GM13977 (cell line): ENCODE results near the gene TTBK2.

Source experiments
- DNase-seq: peaks from one replicate; pipeline ENCODE4 v3.0.0; 2012; ENCODE audit warnings: low spot score
- in situ Hi-C: fragments of 300-500 bp; cut with MboI; formaldehyde crosslinking; loops from one replicate; pipeline ENCODE4 v1.12.0; 2022; ENCODE audit warnings: low sequenced_read_pairs, low pct_unique_long_range_greater_than_20kb, mixed read lengths, inconsistent platforms; ENCODE audit not compliant: unreplicated experiment
- TF ChIP-seq, protein P1 (sequence below): IDR thresholded peaks from 2 replicates; pipeline ENCODE4 v1.5.1; 2012; ENCODE audit warnings: mild to moderate bottlenecking, control low read depth; ENCODE audit not compliant: insufficient read depth; ENCODE audit errors: extremely low read depth, missing control alignments

The TTBK2 gene

DNA sequence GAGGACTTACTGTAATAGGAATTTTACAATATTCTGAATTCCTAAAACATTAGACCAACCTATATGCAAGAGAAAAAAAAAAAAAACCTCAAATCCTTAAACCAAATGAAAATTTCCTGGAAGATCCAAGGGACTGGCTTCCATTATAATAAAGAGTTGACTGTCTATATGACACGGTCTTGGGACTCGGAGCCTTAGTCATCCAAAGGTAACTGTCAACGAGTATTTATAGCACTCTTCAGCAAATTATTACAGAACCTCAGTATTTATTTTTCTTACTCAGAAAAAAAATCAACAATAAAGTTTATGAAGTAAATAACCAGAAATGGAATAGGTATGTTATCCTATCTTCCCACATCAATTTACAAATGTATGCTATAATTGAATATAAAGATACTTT lies 66.0 kb downstream of the TTBK2 start:
- in situ Hi-C loops = no loop called here
- TF ChIP-seq, protein P1, sequence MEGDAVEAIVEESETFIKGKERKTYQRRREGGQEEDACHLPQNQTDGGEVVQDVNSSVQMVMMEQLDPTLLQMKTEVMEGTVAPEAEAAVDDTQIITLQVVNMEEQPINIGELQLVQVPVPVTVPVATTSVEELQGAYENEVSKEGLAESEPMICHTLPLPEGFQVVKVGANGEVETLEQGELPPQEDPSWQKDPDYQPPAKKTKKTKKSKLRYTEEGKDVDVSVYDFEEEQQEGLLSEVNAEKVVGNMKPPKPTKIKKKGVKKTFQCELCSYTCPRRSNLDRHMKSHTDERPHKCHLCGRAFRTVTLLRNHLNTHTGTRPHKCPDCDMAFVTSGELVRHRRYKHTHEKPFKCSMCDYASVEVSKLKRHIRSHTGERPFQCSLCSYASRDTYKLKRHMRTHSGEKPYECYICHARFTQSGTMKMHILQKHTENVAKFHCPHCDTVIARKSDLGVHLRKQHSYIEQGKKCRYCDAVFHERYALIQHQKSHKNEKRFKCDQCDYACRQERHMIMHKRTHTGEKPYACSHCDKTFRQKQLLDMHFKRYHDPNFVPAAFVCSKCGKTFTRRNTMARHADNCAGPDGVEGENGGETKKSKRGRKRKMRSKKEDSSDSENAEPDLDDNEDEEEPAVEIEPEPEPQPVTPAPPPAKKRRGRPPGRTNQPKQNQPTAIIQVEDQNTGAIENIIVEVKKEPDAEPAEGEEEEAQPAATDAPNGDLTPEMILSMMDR = no peak
- DNase-seq = no peak

DNA sequence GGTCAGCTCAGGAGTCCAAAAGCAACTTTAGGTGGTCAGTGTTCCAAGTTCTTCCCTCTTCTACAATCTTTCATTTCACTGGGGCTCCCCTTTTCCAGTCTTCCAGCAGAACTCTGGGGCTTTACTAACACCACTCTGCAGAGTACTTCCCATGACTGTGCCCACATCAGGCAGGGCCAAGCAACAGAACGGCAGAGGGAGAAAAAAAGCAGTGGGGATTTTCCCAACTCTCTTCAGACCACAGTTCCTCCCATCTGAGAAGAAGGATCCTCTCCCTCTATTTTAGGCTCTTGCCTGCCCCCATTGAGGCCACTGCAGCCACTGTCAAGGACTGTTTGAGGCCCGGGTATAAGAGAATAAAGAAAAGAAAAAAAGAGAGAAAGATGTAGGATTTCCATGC lies 70.7 kb downstream of the TTBK2 start:
- TF ChIP-seq, protein P1 = no peak
- in situ Hi-C loops = no loop called here
- no peak for DNase-seq

DNA sequence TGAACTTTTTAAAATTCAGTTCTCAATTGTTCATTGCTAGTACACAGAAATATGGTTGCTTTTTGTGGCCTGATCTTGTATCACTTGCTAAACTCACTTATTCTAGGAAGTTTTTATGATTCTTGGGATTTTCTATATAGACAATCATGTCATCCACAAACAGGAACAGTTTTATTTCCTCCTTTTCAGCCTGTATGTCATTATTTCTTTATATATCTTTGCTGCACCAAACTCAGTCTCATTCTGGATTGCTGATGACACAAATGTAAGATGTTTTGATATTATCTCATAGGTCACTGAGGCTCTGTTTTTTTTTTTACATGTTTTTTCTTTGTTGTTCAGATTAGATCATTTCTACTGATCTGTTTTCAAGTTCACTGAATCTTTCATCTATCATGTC lies 71.7 kb downstream of the TTBK2 start:
- TF ChIP-seq, protein P1 = no peak
- in situ Hi-C loops = no loop called here

DNA sequence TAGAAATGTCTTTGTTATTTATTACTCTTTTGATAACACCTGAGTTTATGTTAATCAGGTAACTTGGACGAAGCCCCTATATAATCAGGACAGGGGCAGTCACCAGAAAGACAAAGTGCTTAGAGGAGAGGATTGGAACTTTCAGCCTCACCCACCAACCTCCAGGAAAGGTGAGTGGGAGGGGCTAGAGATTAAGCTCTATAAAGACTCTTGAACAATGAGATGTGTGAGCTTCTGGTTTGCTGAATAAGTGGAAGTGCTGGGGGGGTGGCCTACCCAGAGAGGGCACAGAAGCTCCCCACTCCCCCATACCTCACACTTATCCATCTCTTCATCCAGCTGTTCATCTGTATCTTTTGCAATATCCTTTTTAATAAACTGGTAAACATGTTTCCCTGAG lies 73.9 kb downstream of the TTBK2 start:
- TF ChIP-seq, protein P1 = no peak
- in situ Hi-C loops = no loop called here
- DNase-seq = no peak

More for the DNA sequence above, 71.7 kb downstream of the TTBK2 start:
- DNase-seq = no peak

DNA sequence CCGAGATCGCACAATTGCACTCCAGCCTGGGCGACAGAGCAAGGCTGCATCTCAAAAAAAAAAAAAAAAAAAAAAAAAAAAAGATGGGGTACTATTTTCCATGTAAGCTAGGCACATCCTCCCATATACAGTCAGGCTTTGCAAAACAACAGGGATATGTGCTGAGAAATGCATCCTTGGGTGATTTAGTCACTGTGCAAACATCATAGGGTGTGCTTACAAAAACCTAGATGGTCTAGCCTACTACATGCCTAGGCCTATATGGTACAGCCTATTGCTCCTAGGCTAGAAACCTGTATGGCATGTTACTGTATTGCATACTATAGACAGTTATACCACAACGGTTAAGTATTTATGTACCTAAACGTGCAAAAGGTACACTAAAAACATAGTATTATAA lies 75.0 kb downstream of the TTBK2 start:
- in situ Hi-C loops = no loop called here
- TF ChIP-seq, protein P1 = no peak
- DNase-seq = no peak

DNA sequence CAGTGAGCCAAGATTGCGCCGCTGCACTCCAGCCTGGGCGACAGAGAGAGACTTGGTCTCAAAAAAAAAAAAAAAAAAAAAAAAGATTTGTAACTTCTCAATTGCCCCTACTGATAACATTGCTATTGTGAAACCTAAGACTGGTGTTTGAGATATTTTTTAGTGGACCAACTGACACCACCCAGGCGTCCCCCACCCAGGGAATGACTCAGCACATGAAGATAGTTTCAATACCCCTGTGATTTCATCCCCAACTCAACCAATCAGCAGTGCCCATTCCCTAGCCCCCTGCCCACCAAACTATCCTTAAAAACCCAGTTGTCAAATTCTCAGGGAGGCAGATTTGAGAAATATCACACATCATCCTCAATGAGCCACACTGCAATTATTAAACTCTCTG lies 76.9 kb downstream of the TTBK2 start:
- TF ChIP-seq, protein P1 = no peak
- no peak for DNase-seq
- in situ Hi-C loops = no loop called here

DNA sequence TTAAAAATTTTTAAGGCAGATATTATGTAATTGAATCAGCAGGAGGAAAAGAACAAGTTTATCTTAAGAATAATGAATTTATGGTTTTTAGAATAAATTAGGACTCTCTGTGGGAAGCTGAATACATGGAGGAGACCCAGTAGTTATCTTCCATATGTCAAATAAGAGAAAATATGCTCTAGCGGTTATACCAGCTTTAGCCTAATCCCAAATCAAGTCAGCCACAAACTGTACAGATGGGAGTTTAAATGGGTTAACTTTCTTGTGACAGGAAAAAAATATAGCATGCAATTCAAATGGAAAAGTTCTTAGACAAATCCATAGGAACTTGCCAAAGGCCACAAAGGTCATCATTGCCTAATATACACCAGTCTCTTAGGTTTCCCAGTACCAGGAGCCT lies 84.3 kb downstream of the TTBK2 start:
- DNase-seq = no peak
- in situ Hi-C loops = no loop called here
- TF ChIP-seq, protein P1 = no peak
